Transverse colon (tissue), 4 donors: ENCODE data around the gene ASIC2.

Source experiments
- CTCF ChIP-seq, 5 experiments: fragments of 200-600 bp in 3 of 5; fragments of 450-650 bp in 2 of 5; sonication (generic) in 3 of 5; IDR thresholded peaks; 1 replicate in 2 of 5; 2 replicates in 3 of 5; pipeline ENCODE4 v1.5.1; 2016 to 2017; ENCODE audit warnings: antibody characterized with exemption in 5 of 5, inconsistent platforms in 3 of 5, mild to moderate bottlenecking in 2 of 5, moderate library complexity in 1 of 5
- EP300 ChIP-seq: sonication (generic); formaldehyde crosslinking; IDR thresholded peaks from one replicate; pipeline ENCODE4 v1.6.1; 2017; ENCODE audit warnings: antibody characterized with exemption, low read depth
- POLR2A ChIP-seq: fragments of 450-650 bp; IDR thresholded peaks from one replicate; pipeline ENCODE4 v1.6.1; 2016; ENCODE audit warnings: antibody characterized with exemption, mild to moderate bottlenecking, moderate library complexity
- POLR2AphosphoS5 ChIP-seq, 3 donors: sonication (generic); formaldehyde crosslinking; IDR thresholded peaks; one replicate each; pipeline ENCODE4 v1.6.1; 2016; ENCODE audit warnings: antibody characterized with exemption in 3 of 3

GRCh38 chr17:33105911-33106310 lies 187.2 kb downstream of the ASIC2 start:
- TF ChIP-seq CTCF (IDR thresholded peaks at IDR 0.05) (no peak), POLR2A (no peak), POLR2AphosphoS5 (IDR thresholded peaks at IDR 0.05) (no peak), EP300 (no peak)
